GF-D8 (cell line): ENCODE measurements around the gene DNAH1.

Source experiments
- DNase-seq: peaks from one replicate; lab custom pipeline; 2025; lab: John Stamatoyannopoulos, UW

Gene DNAH1

GRCh38 chr3:52311576-52312119, 4.5 kb upstream of the DNAH1 start:
- no peak for DNase-seq

DNA sequence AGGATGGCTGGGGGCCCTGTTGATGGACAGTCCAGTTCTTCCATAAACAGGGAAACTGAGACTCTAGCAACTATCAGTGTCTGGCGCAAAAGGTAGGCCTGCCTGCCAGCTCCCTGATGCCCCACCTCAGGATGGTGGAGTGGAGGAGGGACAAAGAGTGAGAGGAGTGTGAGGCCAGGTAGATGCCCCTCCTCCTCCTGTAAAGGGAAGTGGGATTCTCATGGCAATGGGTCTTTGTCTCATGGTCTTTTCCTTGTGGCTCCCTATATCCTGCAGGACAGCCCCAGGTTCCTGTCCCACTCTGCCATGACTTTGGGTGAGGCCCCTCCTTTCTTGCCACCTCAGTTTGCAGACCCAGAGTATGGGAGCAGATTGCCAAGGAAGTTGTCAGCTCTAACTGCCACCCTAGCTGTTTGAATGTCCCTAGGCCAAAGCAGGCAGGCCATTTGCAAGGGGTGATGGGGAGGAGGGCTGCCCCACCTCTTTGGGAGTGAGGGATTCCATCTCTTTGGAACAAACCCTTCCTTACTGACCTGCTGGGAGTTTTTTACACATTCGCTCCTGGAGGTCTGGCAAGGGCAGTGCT, 2.8 kb upstream of the DNAH1 start:
- DNase-seq: no peak

DNA sequence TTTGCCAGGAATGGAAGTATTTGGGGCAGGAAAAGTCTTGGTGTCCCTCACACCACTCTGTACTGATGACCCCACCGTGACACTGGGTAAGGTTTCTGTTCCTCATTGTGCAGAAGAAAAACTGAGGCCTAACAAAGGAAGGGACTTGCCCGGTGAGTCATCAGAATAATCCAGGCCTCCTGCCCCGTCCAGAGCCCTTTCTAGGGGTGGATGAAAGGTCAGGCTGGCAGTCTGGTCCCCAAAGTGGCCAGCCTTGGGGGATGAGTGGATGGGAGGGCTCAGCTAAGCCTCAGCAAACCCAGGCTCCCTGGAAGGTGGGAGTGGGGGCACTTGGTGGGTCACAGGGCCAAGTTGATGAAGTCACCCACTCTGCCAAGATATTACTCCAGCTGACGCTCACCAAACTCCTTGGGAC, 2.3 kb upstream of the DNAH1 start:
- DNase-seq: no peak

GRCh38 chr3:52314489-52314888, 1.6 kb upstream of the DNAH1 start:
- no peak for DNase-seq

- DNase-seq: no peak
Measured at GRCh38 chr3:52315006-52315405, 1.1 kb upstream of the DNAH1 start.

- DNase-seq: no peak
Measured at GRCh38 chr3:52317208-52318000, 1.3 kb downstream of the DNAH1 start.

- DNase-seq: no peak
Measured at GRCh38 chr3:52318186-52318816, 2.2 kb downstream of the DNAH1 start.

GRCh38 chr3:52319921-52320595, 3.9 kb downstream of the DNAH1 start:
- no peak for DNase-seq

GRCh38 chr3:52321481-52321880, 5.4 kb downstream of the DNAH1 start:
- DNase-seq: no peak

DNA sequence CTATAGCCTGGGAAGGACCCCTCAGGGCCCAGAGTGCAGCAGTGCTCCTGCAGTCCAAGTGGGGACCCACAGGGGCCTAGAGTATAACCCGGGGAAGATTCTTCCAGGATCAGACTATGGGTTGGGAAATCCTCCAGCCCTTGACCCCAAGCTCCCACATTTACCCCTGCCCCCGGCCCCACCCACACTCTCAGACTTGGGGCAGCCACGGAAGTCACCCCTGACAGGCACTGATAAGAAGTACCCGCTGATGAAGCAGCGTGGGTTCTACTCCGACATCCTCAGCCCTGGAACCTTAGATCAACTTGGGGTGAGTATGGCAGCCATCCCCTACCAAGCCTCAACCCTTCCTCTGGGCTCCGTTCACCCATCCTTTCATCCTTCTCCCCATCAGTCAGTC, 6.3 kb downstream of the DNAH1 start:
- DNase-seq: no peak

GRCh38 chr3:52323526-52324295, 7.6 kb downstream of the DNAH1 start:
- no peak for DNase-seq

- no peak for DNase-seq
Measured at GRCh38 chr3:52324676-52325075, 8.6 kb downstream of the DNAH1 start.

GRCh38 chr3:52325686-52326085, 9.6 kb downstream of the DNAH1 start:
- DNase-seq: no peak

GRCh38 chr3:52326976-52327375, 10.9 kb downstream of the DNAH1 start:
- DNase-seq: no peak

- DNase-seq: no peak
Measured at GRCh38 chr3:52327486-52328290, 11.6 kb downstream of the DNAH1 start.

- no peak for DNase-seq
Measured at GRCh38 chr3:52328536-52329080, 12.5 kb downstream of the DNAH1 start.

DNA sequence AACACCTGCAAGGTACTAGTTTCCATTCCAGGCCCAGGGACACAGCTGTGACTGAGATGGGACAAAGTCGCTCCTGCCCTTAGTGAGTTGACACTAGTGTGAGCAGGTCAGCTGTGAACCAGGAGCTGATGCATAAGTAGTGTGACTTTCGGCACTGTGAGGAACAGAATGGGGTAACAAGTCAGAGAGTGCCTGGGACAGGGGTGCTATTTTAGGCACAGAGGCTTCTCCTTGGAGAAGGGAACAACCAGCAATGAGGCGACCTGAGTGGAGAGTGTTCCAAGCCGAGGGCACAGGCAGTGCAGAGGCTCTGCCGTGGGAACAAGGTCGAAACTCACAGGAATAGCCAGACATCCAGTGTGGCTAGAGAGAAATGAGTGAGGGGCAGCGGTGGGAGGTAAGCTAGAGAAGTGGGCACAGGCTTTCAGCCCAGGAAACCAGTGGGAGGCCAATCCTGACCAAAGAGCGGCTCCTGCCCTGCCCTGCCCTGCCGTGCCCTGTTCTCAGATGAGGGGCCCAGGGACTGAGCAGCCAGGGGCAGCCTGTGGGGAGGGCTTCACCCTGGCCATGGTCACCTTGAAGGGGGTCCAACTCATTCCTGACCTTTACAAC, 14.2 kb downstream of the DNAH1 start:
- no peak for DNase-seq

- no peak for DNase-seq
Measured at GRCh38 chr3:52331091-52331490, 15.0 kb downstream of the DNAH1 start.

- DNase-seq: no peak
Measured at GRCh38 chr3:52331906-52332305, 15.8 kb downstream of the DNAH1 start.
